Neuronal stem cell (in vitro differentiated cells): ENCODE results near the gene ABCA5.

ENCODE experiments used
- DNase-seq: peaks from one replicate; pipeline ENCODE4 v3.0.0-alpha.2; 2013; ENCODE audit warnings: low spot score
- H2AFZ ChIP-seq: one replicate; pipeline ENCODE4 v1.6.1; 2013; ENCODE audit warnings: mild to moderate bottlenecking, low read length, inconsistent platforms
- H2AK5ac ChIP-seq: 2 replicates; pipeline ENCODE4 v1.6.1; 2013; ENCODE audit warnings: low read depth, mild to moderate bottlenecking, inconsistent platforms, low read length, moderate library complexity, mixed read lengths
- H2BK120ac ChIP-seq: 2 replicates; pipeline ENCODE4 v1.6.1; 2013; ENCODE audit warnings: low read depth, mild to moderate bottlenecking, inconsistent platforms, low read length, moderate library complexity, mixed read lengths
- H2BK12ac ChIP-seq: one replicate; pipeline ENCODE4 v1.6.1; 2013; ENCODE audit warnings: low read length, inconsistent platforms
- H2BK15ac ChIP-seq: 2 replicates; pipeline ENCODE4 v1.6.1; 2013; ENCODE audit warnings: mild to moderate bottlenecking, low read length, inconsistent platforms, mixed read lengths
- H2BK5ac ChIP-seq: one replicate; pipeline ENCODE4 v1.6.1; 2013; ENCODE audit warnings: inconsistent platforms, mild to moderate bottlenecking, low read length, moderate library complexity
- H3K14ac ChIP-seq: one replicate; pipeline ENCODE4 v1.6.1; 2013; ENCODE audit warnings: low read length, inconsistent platforms
- H3K18ac ChIP-seq: 2 replicates; pipeline ENCODE4 v1.6.1; 2013; ENCODE audit warnings: low read length, inconsistent platforms
- H3K23ac ChIP-seq: 2 replicates; pipeline ENCODE4 v1.6.1; 2013; ENCODE audit warnings: low read depth, mild to moderate bottlenecking, mixed read lengths, low read length, inconsistent platforms; ENCODE audit not compliant: poor library complexity
- H3K27ac ChIP-seq: replicated peaks from 3 replicates; pipeline ENCODE4 v1.5.1; 2013; ENCODE audit warnings: low read length, inconsistent platforms
- H3K27me3 ChIP-seq, 3 experiments: 2 replicates each; pipeline ENCODE4 v1.6.1; 2013; ENCODE audit warnings: low read length in 3 of 3, mild to moderate bottlenecking in 2 of 3, inconsistent platforms in 1 of 3, low read depth in 1 of 3, mixed read lengths in 1 of 3, moderate library complexity in 1 of 3; ENCODE audit not compliant: control insufficient read depth in 3 of 3, insufficient read depth in 3 of 3
- H3K36me3 ChIP-seq, 2 donors: replicated peaks in 1 of 2; 2 replicates each; pipeline ENCODE4 v1.6.1; 2013; ENCODE audit warnings: low read length in 2 of 2; ENCODE audit not compliant: control insufficient read depth in 2 of 2, insufficient read depth in 2 of 2
- H3K4ac ChIP-seq: 2 replicates; pipeline ENCODE4 v1.6.1; 2013; ENCODE audit warnings: inconsistent platforms, mild to moderate bottlenecking, low read length, moderate library complexity
- H3K4me1 ChIP-seq, 2 donors: 1 replicate in 1 of 2; 2 replicates in 1 of 2; pipeline ENCODE4 v1.6.1; 2013; ENCODE audit warnings: low read length in 2 of 2, low read depth in 1 of 2; ENCODE audit not compliant: control insufficient read depth in 2 of 2, insufficient read depth in 1 of 2
- H3K4me2 ChIP-seq: one replicate; pipeline ENCODE4 v1.6.1; 2013; ENCODE audit warnings: mild to moderate bottlenecking, low read length, inconsistent platforms; ENCODE audit not compliant: insufficient read depth, poor library complexity, severe bottlenecking
- H3K4me3 ChIP-seq, 2 donors: 2 replicates each; pipeline ENCODE4 v1.5.1; 2013; ENCODE audit warnings: low read length in 2 of 2, mild to moderate bottlenecking in 2 of 2, inconsistent platforms in 1 of 2, moderate library complexity in 1 of 2
- H3K79me1 ChIP-seq: one replicate; pipeline ENCODE4 v1.6.1; 2013; ENCODE audit warnings: low read depth, mild to moderate bottlenecking, inconsistent platforms, low read length, moderate library complexity
- H3K9ac ChIP-seq: one replicate; pipeline ENCODE4 v1.6.1; 2013; ENCODE audit warnings: mild to moderate bottlenecking, low read depth, low read length, inconsistent platforms; ENCODE audit not compliant: poor library complexity
- H3K9me3 ChIP-seq, 2 donors: replicated peaks in 1 of 2; 2 replicates each; pipeline versions ENCODE3 to v1.6.1; 2013; ENCODE audit warnings: low read length in 2 of 2, mild to moderate bottlenecking in 2 of 2, inconsistent platforms in 1 of 2, low read depth in 1 of 2, mixed read lengths in 1 of 2, moderate library complexity in 1 of 2; ENCODE audit not compliant: control insufficient read depth in 2 of 2, insufficient read depth in 1 of 2
- H4K8ac ChIP-seq: one replicate; pipeline ENCODE4 v1.6.1; 2013; ENCODE audit warnings: low read depth, mild to moderate bottlenecking, inconsistent platforms, low read length, moderate library complexity
- H4K91ac ChIP-seq: one replicate; pipeline ENCODE4 v1.6.1; 2013; ENCODE audit warnings: low read length, low read depth, mild to moderate bottlenecking, inconsistent platforms; ENCODE audit not compliant: poor library complexity
- WGBS, 2 donors: extraction: QIAGEN DNeasy Blood & Tissue Kit; methylation state at CpG; one replicate each; pipeline ENCODE4 v1.1.7; 2013; ENCODE audit warnings: missing lambda C conversion rate in 2 of 2, mixed read lengths in 1 of 2; ENCODE audit not compliant: insufficient read length in 2 of 2, insufficient replicate concordance in 1 of 2; ENCODE audit errors: extremely low coverage in 2 of 2; 5-methylcytosine and 5-hydroxymethylcytosine counted together

The ABCA5 gene

DNA sequence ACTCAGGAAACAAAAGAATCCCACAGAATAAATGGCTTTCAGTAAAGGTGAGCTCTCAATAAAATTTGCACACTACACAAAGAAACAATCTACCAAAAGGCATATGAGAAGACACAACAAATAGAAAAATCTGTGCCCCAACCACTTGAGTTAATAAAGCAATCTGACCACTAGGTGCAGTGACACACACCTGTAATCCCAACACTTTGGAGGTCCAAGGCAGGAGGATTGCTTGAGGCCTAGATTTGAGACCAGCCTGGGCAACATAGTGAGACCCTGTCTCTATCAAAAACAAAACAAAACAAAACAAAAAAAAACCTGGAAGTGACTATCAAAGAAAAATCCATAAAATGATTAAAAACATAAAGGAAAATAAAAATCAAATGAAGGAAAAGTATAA, 9.6 kb upstream of the ABCA5 start:
- no peaks in the 10 kb centered on the region for H3K4me1 ChIP-seq
- no peak overlapping the region for H2BK12ac ChIP-seq
- H3K4me3 ChIP-seq: no peak overlapping the region
- peaks cover 0 to 5% of the 10 kb centered on the region in 2 donors for H3K9me3 ChIP-seq
- H4K91ac ChIP-seq: no peak overlapping the region
- no peak overlapping the region for H3K27ac ChIP-seq
- no peak overlapping the region for H3K4me2 ChIP-seq
- no peak overlapping the region for H2BK15ac ChIP-seq
- H4K8ac ChIP-seq: no peak overlapping the region
- no peak overlapping the region for H3K23ac ChIP-seq
- H2AK5ac ChIP-seq: no peak overlapping the region
- no peak overlapping the region for H2BK5ac ChIP-seq
- no peak overlapping the region for H3K9ac ChIP-seq
- DNase-seq: no peak
- no peak overlapping the region for H3K4ac ChIP-seq
- no peak overlapping the region for H2BK120ac ChIP-seq
- no peak overlapping the region for H2AFZ ChIP-seq
- peaks cover 0 to 5% (median 0%) of the 10 kb centered on the region in 3 experiments for H3K27me3 ChIP-seq
- no peak overlapping the region for H3K14ac ChIP-seq
- H3K36me3 ChIP-seq: no peaks in the 10 kb centered on the region
- H3K79me1 ChIP-seq: no peaks in the 10 kb centered on the region
- no peak overlapping the region for H3K18ac ChIP-seq

DNA sequence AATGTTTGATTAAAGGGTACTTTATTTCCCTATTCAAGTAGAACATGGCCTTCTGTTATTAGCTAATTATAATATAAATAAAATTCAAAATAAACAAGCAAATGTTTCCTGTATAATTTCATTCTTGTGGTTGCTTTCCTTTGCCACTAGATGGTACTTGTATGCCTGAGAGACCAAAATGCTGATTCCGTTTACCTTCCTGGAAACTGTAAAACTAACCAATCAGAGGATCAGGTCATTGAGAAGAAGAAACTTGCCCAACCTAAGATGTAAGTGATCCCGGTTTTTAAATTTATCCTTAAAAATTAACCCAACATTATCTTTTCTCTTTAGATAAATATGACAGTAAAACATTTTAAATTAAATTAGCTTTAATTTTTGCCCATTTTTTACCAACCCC, 8.1 kb upstream of the ABCA5 start:
- Histone ChIP-seq H4K8ac (no peak overlapping the region), H2BK120ac (no peak overlapping the region), H4K91ac (no peak overlapping the region), H3K79me1 (no peaks in the 10 kb centered on the region), H3K4me3 (no peak overlapping the region), H3K18ac (no peak overlapping the region), H2BK15ac (no peak overlapping the region), H3K36me3 (no peaks in the 10 kb centered on the region), H3K9me3 (peaks cover 0 to 5% of the 10 kb centered on the region in 2 donors), H2BK5ac (no peak overlapping the region), H2BK12ac (no peak overlapping the region), H3K27ac (no peak overlapping the region), H3K9ac (no peak overlapping the region), H3K14ac (no peak overlapping the region), H3K4ac (no peak overlapping the region), H3K4me1 (no peaks in the 10 kb centered on the region), H2AFZ (no peak overlapping the region), H2AK5ac (no peak overlapping the region), H3K23ac (no peak overlapping the region), H3K4me2 (no peak overlapping the region), H3K27me3 (peaks cover 0 to 8% (median 0%) of the 10 kb centered on the region in 3 experiments)
- whole genome bisulfite sequencing, 2 donors: no CpG with 5 or more reads among the region's 2 CpGs
- DNase-seq: no peak

DNA sequence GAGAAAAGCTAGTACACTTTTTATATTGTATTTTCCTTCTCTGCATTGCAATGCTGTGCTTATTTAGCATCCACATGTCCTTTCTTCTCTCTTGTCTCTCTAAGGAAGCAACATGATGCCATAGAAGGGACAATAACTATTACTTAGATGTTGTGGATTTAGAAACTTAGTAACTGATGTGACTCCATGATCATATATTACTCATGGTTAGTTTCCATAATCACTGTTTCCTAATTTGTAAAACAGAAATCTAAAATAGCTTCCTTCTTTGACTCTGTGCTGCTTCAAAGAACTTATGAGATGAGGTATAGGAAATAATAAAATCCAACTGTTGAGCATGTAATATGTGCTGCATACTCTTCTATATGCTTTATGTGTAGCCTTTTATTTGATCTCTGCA, 6.6 kb upstream of the ABCA5 start:
- H3K4me3 ChIP-seq: no peak overlapping the region

DNA sequence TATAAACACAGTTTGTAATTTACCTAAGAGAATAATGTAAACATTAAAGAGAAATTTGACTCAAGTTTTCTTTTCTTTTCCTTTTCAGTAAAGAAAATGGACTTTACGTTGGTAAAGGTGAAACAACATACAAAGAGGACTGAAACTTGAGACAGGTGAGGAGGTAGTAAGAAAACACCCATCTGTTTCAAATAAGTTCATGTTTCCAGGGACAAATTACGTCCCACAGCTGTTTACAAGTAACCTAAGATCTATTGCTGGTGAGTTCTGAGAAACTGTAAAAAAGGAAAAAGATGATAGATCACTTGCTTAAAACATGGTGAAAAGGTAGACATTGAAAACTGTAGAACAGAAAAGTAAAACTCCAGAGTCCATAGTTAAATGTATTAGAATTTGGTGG, 4.8 kb upstream of the ABCA5 start:
- Histone ChIP-seq H3K27ac (no peak overlapping the region), H3K27me3 (peaks cover 0 to 25% (median 0%) of the 10 kb centered on the region in 3 experiments), H3K9me3 (peaks cover 0 to 22% of the 10 kb centered on the region in 2 donors), H3K4me1 (no peaks in the 10 kb centered on the region), H3K4ac (no peak overlapping the region), H2BK5ac (no peak overlapping the region), H3K36me3 (no peaks in the 10 kb centered on the region), H3K4me3 (no peak overlapping the region), H2BK15ac (no peak overlapping the region), H2AK5ac (no peak overlapping the region), H4K8ac (no peak overlapping the region), H3K18ac (no peak overlapping the region), H3K23ac (no peak overlapping the region), H2BK12ac (no peak overlapping the region), H3K79me1 (peaks cover 2% of the 10 kb centered on the region), H3K4me2 (no peak overlapping the region), H4K91ac (no peak overlapping the region), H2BK120ac (no peak overlapping the region), H3K14ac (no peak overlapping the region), H3K9ac (no peak overlapping the region), H2AFZ (no peak overlapping the region)
- no CpG with 5 or more reads among the region's 2 CpGs for WGBS, 2 donors
- DNase-seq: no peak

More for the DNA sequence above, 6.6 kb upstream of the ABCA5 start:
- H2BK5ac ChIP-seq: no peak overlapping the region
- H3K4me2 ChIP-seq: no peak overlapping the region
- no peak overlapping the region for H3K9ac ChIP-seq
- DNase-seq: no peak
- H3K18ac ChIP-seq: no peak overlapping the region
- H3K27ac ChIP-seq: no peak overlapping the region
- H3K14ac ChIP-seq: no peak overlapping the region
- peaks cover 0 to 14% of the 10 kb centered on the region in 2 donors for H3K9me3 ChIP-seq
- H3K27me3 ChIP-seq: peaks cover 0 to 13% (median 0%) of the 10 kb centered on the region in 3 experiments
- H3K23ac ChIP-seq: no peak overlapping the region
- H2AK5ac ChIP-seq: no peak overlapping the region
- H4K8ac ChIP-seq: no peak overlapping the region
- no peak overlapping the region for H4K91ac ChIP-seq
- H3K4me1 ChIP-seq: no peaks in the 10 kb centered on the region
- H3K4ac ChIP-seq: no peak overlapping the region
- H3K79me1 ChIP-seq: no peaks in the 10 kb centered on the region
- H2BK120ac ChIP-seq: no peak overlapping the region
- H2AFZ ChIP-seq: no peak overlapping the region
- no peak overlapping the region for H2BK15ac ChIP-seq
- no peak overlapping the region for H2BK12ac ChIP-seq
- H3K36me3 ChIP-seq: no peaks in the 10 kb centered on the region
